SH-SY5Y (cell line): Measurements from ENCODE around the gene PHLDA2.

Source experiments
- GATA2 ChIP-seq: IDR thresholded peaks from 2 replicates; pipeline ENCODE4 v1.6.1; 2011; ENCODE audit warnings: mild to moderate bottlenecking, low read depth, low read length
- GATA3 ChIP-seq: IDR thresholded peaks from 2 replicates; pipeline ENCODE4 v1.6.1; 2011; ENCODE audit warnings: low read depth, mild to moderate bottlenecking, low read length, moderate library complexity

PHLDA2 gene

DNA sequence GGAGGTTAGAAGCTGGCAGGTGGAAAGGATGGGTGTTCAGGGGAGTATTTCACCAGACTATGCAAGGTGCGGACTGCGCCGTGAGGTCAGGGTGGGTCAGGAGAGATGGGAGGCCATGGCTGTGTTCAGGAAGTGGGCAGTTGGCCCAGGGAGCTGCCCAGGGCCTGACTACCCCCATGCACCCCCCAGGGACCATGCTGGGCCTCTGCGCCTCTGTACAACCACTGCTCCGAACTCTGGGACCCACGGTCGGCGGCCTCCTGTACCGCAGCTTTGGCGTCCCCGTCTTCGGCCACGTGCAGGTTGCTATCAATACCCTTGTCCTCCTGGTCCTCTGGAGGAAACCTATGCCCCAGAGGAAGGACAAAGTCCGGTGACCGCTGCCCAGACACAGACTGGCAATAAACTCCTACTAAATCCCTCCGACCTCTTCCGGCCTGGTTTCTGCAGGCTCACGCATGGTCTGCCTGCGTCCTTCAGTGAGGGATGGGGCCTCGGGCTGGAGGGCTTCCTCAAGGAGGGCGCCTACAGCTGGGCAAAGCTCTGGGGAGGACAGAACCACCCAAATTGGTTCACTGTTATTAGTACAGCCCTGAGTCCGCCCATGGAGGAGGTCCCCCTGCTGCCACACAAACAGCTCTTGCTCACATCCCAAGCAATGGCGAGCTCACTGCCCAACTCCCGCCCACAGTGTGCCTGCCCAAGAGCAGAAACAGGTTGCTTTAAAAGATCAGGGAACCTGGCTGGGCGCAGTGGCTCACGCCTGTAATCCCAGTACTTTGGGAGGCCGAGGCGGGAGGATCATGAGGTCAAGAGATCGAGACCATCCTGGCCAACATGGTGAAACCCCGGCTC is 4.2 kb downstream of the PHLDA2 start:
- TF ChIP-seq GATA2 (no peak), GATA3 (no peak)

DNA sequence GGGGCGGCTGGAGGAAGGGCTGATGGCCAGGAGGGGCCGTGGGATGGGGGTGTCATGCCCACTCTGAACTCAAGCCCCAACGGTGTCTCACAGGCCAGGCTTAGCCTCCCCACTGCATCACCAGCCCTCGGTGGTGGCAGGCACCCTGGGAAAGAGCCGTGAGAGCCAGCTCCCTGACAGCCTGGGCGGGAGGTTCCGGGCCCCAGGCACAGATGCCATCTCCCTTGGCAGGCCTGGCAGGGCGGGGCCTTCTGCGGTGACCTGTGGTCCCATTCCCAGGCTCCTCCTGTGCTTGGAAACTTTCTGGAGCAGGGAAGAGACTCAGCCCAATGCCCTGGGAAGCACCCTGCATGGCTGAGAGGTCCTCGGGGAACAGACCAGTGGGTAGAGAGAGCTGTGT is 4.8 kb downstream of the PHLDA2 start:
- no peak for TF ChIP-seq GATA3
- no peak for TF ChIP-seq GATA2

- no peak for TF ChIP-seq GATA3
- TF ChIP-seq GATA2 = no peak
Observed at GRCh38 chr11:2923446-2924375, 5.5 kb downstream of the PHLDA2 start.

DNA sequence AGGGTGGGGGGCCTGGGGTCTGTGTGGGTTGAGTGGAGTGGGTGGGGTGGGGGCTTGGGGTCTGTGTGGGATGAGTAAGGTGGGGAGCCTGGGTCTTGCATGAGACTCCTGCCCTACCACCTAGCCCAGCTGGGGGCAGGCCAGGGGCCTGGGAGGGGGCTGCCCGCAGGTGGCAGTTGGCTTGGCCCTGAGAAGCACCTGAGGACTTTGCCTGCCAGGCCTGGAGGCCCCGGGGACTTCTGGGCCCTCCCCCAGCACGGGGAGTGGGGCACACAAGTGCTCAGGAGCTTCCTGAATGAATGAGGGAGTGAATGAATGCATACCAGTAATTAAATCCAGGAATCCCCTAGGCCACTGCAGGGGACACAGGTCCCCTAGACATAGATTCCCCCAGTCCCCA is 6.6 kb downstream of the PHLDA2 start:
- TF ChIP-seq GATA2 (no peak), GATA3 (no peak)

GRCh38 chr11:2921742-2922493 is 7.3 kb downstream of the PHLDA2 start:
- TF ChIP-seq GATA2 (no peak), GATA3 (no peak)

- no peak for TF ChIP-seq GATA3
- TF ChIP-seq GATA2 = no peak
Observed at GRCh38 chr11:2921261-2921660, 8.0 kb downstream of the PHLDA2 start.

GRCh38 chr11:2920343-2920742 is 8.9 kb downstream of the PHLDA2 start:
- TF ChIP-seq GATA3 (no peak), GATA2 (no peak)

- TF ChIP-seq GATA3 (no peak), GATA2 (no peak)
Observed at GRCh38 chr11:2919837-2920236, 9.4 kb downstream of the PHLDA2 start.

- no peak for TF ChIP-seq GATA2
- TF ChIP-seq GATA3 = no peak
Observed at GRCh38 chr11:2919188-2919587, 10.0 kb downstream of the PHLDA2 start.

DNA sequence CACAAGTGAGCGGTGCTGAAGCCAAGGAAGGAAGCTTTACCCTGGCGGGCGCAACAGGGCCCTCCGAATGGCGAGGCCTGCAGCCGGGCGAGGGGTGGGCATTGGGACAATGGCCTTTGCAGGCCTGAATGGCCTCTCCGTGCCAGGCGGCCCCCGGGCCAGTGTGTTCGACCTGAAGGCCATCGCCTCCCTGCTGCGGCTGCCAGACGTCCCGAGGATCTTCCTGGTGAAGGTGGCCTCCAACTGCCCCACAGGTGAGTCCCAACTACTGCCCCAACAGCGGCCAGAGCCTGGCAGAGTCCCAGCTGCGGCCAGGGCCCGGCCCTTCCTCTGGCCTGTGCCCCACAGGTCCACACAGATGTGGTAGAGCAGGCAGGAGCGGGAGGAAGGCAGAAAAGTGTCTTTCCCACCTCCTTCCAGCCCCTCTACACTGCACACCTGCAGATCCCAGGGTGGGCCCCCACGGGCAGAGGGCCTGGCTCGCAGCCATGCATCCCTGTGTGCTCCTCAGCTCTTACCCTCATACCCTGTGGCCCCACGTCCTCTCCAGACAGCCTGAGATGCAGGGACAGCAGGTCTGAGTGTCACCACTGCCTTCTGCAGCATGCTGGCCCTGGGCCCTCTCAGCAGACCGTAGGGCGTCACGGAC is 11.3 kb downstream of the PHLDA2 start:
- TF ChIP-seq GATA3 (no peak), GATA2 (no peak)

GRCh38 chr11:2916892-2917645 is 12.2 kb downstream of the PHLDA2 start:
- TF ChIP-seq GATA2 (no peak), GATA3 (no peak)

- TF ChIP-seq GATA2 (no peak), GATA3 (no peak)
Observed at GRCh38 chr11:2916114-2916891, 12.9 kb downstream of the PHLDA2 start.
